Tibial nerve (tissue), 3 donors: ENCODE results near the gene ITGA11.

Source experiments
- CTCF ChIP-seq, 5 experiments: fragments of 200-600 bp in 3 of 5; fragments of 450-650 bp in 2 of 5; sonication (generic) in 3 of 5; IDR thresholded peaks; one replicate each; pipeline ENCODE4 v1.5.1; 2016 to 2019; ENCODE audit warnings: antibody characterized with exemption in 5 of 5, mild to moderate bottlenecking in 3 of 5, moderate library complexity in 2 of 5
- POLR2A ChIP-seq, 2 donors: fragments of 450-650 bp; IDR thresholded peaks; one replicate each; pipeline ENCODE4 v1.6.1; 2017; ENCODE audit warnings: antibody characterized with exemption in 2 of 2, mild to moderate bottlenecking in 2 of 2, moderate library complexity in 2 of 2

GRCh38 chr15:68307131-68307928 lies 124.6 kb downstream of the ITGA11 start:
- TF ChIP-seq CTCF (IDR thresholded peaks at IDR 0.05) = no peak
- no peak for TF ChIP-seq POLR2A (IDR thresholded peaks at IDR 0.05)
